GM12878 (cell line): ENCODE results near the gene GP2.

Experiments
- BRCA1 ChIP-seq: IDR thresholded peaks from 2 replicates; pipeline ENCODE4 v1.6.1; 2011; ENCODE audit warnings: low read depth, low read length, improper control_type of control experiment
- CHD1 ChIP-seq: IDR thresholded peaks from 2 replicates; pipeline ENCODE4 v1.6.1; 2012; ENCODE audit warnings: low read depth, low read length, improper control_type of control experiment
- JUNB ChIP-seq: IDR thresholded peaks from 2 replicates; pipeline ENCODE4 v1.6.1; 2016; ENCODE audit warnings: antibody characterized with exemption, mild to moderate bottlenecking
- KDM1A ChIP-seq: fragments of 200-600 bp; sonication (generic); IDR thresholded peaks from 2 replicates; pipeline ENCODE4 v1.6.1; 2016; ENCODE audit warnings: borderline replicate concordance
- NRF1 ChIP-seq: conservative IDR thresholded peaks from 2 replicates; pipeline ENCODE4 v1.6.1; 2011; ENCODE audit warnings: mild to moderate bottlenecking, low read depth, low read length, improper control_type of control experiment
- PAX8 ChIP-seq: fragments of 450-650 bp; IDR thresholded peaks from 2 replicates; pipeline ENCODE4 v1.6.1; 2017; ENCODE audit warnings: mild to moderate bottlenecking, moderate library complexity
- RCOR1 ChIP-seq: conservative IDR thresholded peaks from 2 replicates; pipeline ENCODE4 v1.6.1; 2012; ENCODE audit warnings: low read depth, low read length, improper control_type of control experiment
- RELA ChIP-seq: fragments of 450-650 bp; IDR thresholded peaks from 2 replicates; pipeline ENCODE4 v1.8.0; 2014; ENCODE audit warnings: borderline replicate concordance; ENCODE audit not compliant: partially characterized antibody
- RFX5 ChIP-seq: IDR thresholded peaks from 2 replicates; pipeline ENCODE4 v1.6.1; 2011; ENCODE audit warnings: low read depth, low read length, improper control_type of control experiment
- TF ChIP-seq, protein P1 (sequence below), 3 experiments: IDR thresholded peaks in 2 of 3; conservative IDR thresholded peaks in 1 of 3; 2 replicates each; pipeline ENCODE4 v1.5.1; 2011; ENCODE audit warnings: low read depth in 3 of 3, low read length in 3 of 3, mild to moderate bottlenecking in 3 of 3, control low read depth in 2 of 3, moderate library complexity in 2 of 3, inconsistent platforms in 1 of 3, mixed read lengths in 1 of 3; ENCODE audit not compliant: control insufficient read depth in 2 of 3, insufficient read depth in 1 of 3; ENCODE audit errors: extremely low read depth in 1 of 3

DNA sequence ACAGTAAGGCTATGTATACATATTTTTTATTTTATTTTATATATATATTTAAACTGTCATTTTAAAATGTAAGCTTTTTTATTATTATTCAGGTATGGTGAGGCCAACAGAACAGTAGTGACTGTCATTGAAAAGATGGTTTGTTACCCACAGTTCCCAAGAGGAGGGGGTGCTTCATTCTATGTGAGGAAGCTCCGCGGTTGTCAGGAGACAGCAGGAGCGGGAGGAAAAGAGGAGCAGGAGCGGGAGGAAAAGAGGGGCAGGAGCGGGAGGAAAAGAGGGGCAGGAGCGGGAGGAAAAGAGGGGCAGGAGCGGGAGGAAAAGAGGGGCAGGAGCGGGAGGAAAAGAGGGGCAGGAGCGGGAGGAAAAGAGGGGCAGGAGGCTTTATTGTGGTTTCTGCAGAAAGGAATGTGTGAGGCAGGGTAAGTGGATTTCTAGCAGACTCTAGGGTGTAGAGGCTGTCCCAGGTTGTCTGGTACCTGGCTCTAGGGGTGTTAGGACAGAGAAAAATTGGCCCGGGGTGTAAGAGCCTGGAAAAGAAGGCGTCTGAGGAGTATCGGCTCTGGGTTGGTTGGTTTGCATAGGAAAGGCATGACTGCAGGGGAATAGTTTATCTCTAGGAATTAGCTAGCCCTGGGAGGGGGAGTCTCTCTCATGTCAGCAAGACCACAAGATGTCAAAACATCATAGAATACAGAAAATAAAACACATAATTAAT, 64.0 kb downstream of the GP2 start:
- TF ChIP-seq NRF1 (no peak), RCOR1 (no peak), CHD1 (no peak), PAX8 (no peak), BRCA1 (no peak), KDM1A (no peak), JUNB (no peak), RELA (no peak), RFX5 (no peak)
- TF ChIP-seq, protein P1, sequence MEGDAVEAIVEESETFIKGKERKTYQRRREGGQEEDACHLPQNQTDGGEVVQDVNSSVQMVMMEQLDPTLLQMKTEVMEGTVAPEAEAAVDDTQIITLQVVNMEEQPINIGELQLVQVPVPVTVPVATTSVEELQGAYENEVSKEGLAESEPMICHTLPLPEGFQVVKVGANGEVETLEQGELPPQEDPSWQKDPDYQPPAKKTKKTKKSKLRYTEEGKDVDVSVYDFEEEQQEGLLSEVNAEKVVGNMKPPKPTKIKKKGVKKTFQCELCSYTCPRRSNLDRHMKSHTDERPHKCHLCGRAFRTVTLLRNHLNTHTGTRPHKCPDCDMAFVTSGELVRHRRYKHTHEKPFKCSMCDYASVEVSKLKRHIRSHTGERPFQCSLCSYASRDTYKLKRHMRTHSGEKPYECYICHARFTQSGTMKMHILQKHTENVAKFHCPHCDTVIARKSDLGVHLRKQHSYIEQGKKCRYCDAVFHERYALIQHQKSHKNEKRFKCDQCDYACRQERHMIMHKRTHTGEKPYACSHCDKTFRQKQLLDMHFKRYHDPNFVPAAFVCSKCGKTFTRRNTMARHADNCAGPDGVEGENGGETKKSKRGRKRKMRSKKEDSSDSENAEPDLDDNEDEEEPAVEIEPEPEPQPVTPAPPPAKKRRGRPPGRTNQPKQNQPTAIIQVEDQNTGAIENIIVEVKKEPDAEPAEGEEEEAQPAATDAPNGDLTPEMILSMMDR (IDR thresholded peaks at IDR 0.05 in 2 of 3, conservative IDR thresholded peaks at IDR 0.05 in 1 of 3; ENCODE audit: control insufficient read depth in 2 of 3, extremely low read depth in 1 of 3, insufficient read depth in 1 of 3, low read depth in 3 of 3, low read length in 3 of 3): no peak
